HEK293 (cell line): ENCODE results near the gene KLHL13.

ENCODE experiments used
- CTCF ChIA-PET: fragments of 350-600 bp; formaldehyde crosslinking; extraction: SDS; loops from one replicate; lab custom pipeline; 2021; ENCODE audit warnings: antibody characterized with exemption; lab: Yijun Ruan, JAX
- POLR2A ChIA-PET: fragments of 300-600 bp; formaldehyde crosslinking; extraction: SDS; loops from one replicate; lab custom pipeline; 2020; ENCODE audit warnings: antibody characterized with exemption, inconsistent platforms; lab: Yijun Ruan, JAX
- H3K27ac ChIP-seq: fragments of 200-500 bp; sonication (Bioruptor generic); 2 replicates; pipeline ENCODE4 v1.5.1; 2014; ENCODE audit warnings: low read depth, low read length, control low read depth, inconsistent platforms; ENCODE audit errors: extremely low read depth
- H3K36me3 ChIP-seq, 2 experiments: fragments of 200-500 bp in 1 of 2; sonication (Bioruptor generic) in 1 of 2; 1 replicate in 1 of 2; 2 replicates in 1 of 2; pipeline ENCODE4 v1.5.1; 2014 to 2017; ENCODE audit warnings: inconsistent platforms in 2 of 2, low read length in 2 of 2; ENCODE audit not compliant: control insufficient read depth in 2 of 2, insufficient read depth in 1 of 2
- H3K4me1 ChIP-seq: fragments of 200-500 bp; sonication (Bioruptor generic); 2 replicates; pipeline ENCODE4 v1.5.1; 2014; ENCODE audit warnings: mild to moderate bottlenecking, low read length, inconsistent platforms; ENCODE audit not compliant: control insufficient read depth, insufficient read depth
- H3K4me3 ChIP-seq: 2 replicates; pipeline ENCODE4 v1.5.1; 2011; ENCODE audit warnings: low read depth, mild to moderate bottlenecking, control low read depth, low read length, moderate library complexity
- H3K9me3 ChIP-seq: fragments of 200-500 bp; sonication (Bioruptor generic); 2 replicates; pipeline ENCODE4 v1.5.1; 2014; ENCODE audit warnings: low read depth, low read length, inconsistent platforms; ENCODE audit not compliant: control insufficient read depth, insufficient read depth
- BCL11B ChIP-seq: fragments of 450-650 bp; formaldehyde crosslinking; IDR thresholded peaks from 2 replicates; pipeline ENCODE4 v1.5.1; 2016; ENCODE audit warnings: low read depth, missing biosample characterization, missing genetic modification characterization
- ELK4 ChIP-seq: IDR thresholded peaks from 2 replicates; pipeline ENCODE4 v1.6.1; 2011; ENCODE audit warnings: mild to moderate bottlenecking, low read depth, low read length, borderline replicate concordance
- MZF1 ChIP-seq: fragments of 450-650 bp; formaldehyde crosslinking; IDR thresholded peaks from 2 replicates; pipeline ENCODE4 v1.5.1; 2017; ENCODE audit warnings: missing biosample characterization, missing genetic modification characterization, borderline replicate concordance
- PRDM1 ChIP-seq: fragments of 450-650 bp; formaldehyde crosslinking; IDR thresholded peaks from 2 replicates; pipeline ENCODE4; 2016; ENCODE audit warnings: missing biosample characterization, missing genetic modification characterization
- PRDM6 ChIP-seq: fragments of 450-650 bp; formaldehyde crosslinking; IDR thresholded peaks from 2 replicates; pipeline ENCODE4 v1.5.1; 2017; ENCODE audit warnings: missing biosample characterization, missing genetic modification characterization
- ZBTB7A ChIP-seq: fragments of 450-650 bp; formaldehyde crosslinking; IDR thresholded peaks from 2 replicates; pipeline ENCODE4 v1.5.1; 2016; ENCODE audit warnings: low read depth, missing biosample characterization, missing genetic modification characterization
- ZFP69B ChIP-seq: fragments of 450-650 bp; formaldehyde crosslinking; IDR thresholded peaks from 2 replicates; pipeline ENCODE4 v1.5.1; 2016; ENCODE audit warnings: missing biosample characterization, missing genetic modification characterization
- ZNF19 ChIP-seq: fragments of 450-650 bp; formaldehyde crosslinking; IDR thresholded peaks from 2 replicates; pipeline ENCODE4; 2016; ENCODE audit warnings: missing biosample characterization, missing genetic modification characterization, low read depth
- ZNF292 ChIP-seq: fragments of 450-650 bp; formaldehyde crosslinking; IDR thresholded peaks from 2 replicates; pipeline ENCODE4 v1.5.1; 2016; ENCODE audit warnings: low read depth, missing biosample characterization, missing genetic modification characterization, borderline replicate concordance
- ZNF335 ChIP-seq: fragments of 450-650 bp; formaldehyde crosslinking; conservative IDR thresholded peaks from 2 replicates; pipeline ENCODE4 v1.5.1; 2016; ENCODE audit warnings: missing biosample characterization, missing genetic modification characterization
- ZNF341 ChIP-seq: fragments of 450-650 bp; formaldehyde crosslinking; IDR thresholded peaks from 2 replicates; pipeline ENCODE4; 2016; ENCODE audit warnings: low read depth, missing biosample characterization, missing genetic modification characterization
- ZNF37A ChIP-seq: fragments of 450-650 bp; IDR thresholded peaks from 2 replicates; pipeline ENCODE4 v1.5.1; 2018; ENCODE audit warnings: missing biosample characterization, missing genetic modification characterization
- ZNF426 ChIP-seq: fragments of 450-650 bp; formaldehyde crosslinking; IDR thresholded peaks from 2 replicates; pipeline ENCODE4 v1.5.1; 2017; ENCODE audit warnings: missing biosample characterization, missing genetic modification characterization, mild to moderate bottlenecking, inconsistent platforms, moderate library complexity
- ZNF473 ChIP-seq: fragments of 450-650 bp; formaldehyde crosslinking; IDR thresholded peaks from 2 replicates; pipeline ENCODE4 v1.5.1; 2017; ENCODE audit warnings: missing biosample characterization, missing genetic modification characterization
- ZNF558 ChIP-seq: fragments of 450-650 bp; formaldehyde crosslinking; IDR thresholded peaks from 2 replicates; pipeline ENCODE4 v1.5.1; 2016; ENCODE audit warnings: missing biosample characterization, missing genetic modification characterization
- ZNF600 ChIP-seq: fragments of 450-650 bp; formaldehyde crosslinking; IDR thresholded peaks from 2 replicates; pipeline ENCODE4 v1.5.1; 2016; ENCODE audit warnings: missing biosample characterization, missing genetic modification characterization
- ZNF654 ChIP-seq: fragments of 450-650 bp; formaldehyde crosslinking; IDR thresholded peaks from 2 replicates; pipeline ENCODE4 v1.5.1; 2016; ENCODE audit warnings: low read depth, missing biosample characterization, missing genetic modification characterization
- ZNF660 ChIP-seq: fragments of 450-650 bp; IDR thresholded peaks from 2 replicates; pipeline ENCODE4 v1.5.1; 2018; ENCODE audit warnings: missing biosample characterization, mild to moderate bottlenecking, missing genetic modification characterization
- ZNF701 ChIP-seq: fragments of 450-650 bp; formaldehyde crosslinking; IDR thresholded peaks from 2 replicates; pipeline ENCODE4 v1.5.1; 2016; ENCODE audit warnings: missing biosample characterization, missing genetic modification characterization
- ZNF747 ChIP-seq: fragments of 450-650 bp; formaldehyde crosslinking; IDR thresholded peaks from 2 replicates; pipeline ENCODE4 v1.5.1; 2016; ENCODE audit warnings: missing biosample characterization, missing genetic modification characterization
- ZNF843 ChIP-seq: fragments of 450-650 bp; formaldehyde crosslinking; IDR thresholded peaks from 2 replicates; pipeline ENCODE4 v1.5.1; 2016; ENCODE audit warnings: missing biosample characterization, missing genetic modification characterization
- ZSCAN4 ChIP-seq: fragments of 450-650 bp; formaldehyde crosslinking; IDR thresholded peaks from 2 replicates; pipeline ENCODE4 v1.5.1; 2017; ENCODE audit warnings: missing biosample characterization, missing genetic modification characterization

Gene KLHL13

GRCh38 chrX:118100091-118100490 lies 16.5 kb downstream of the KLHL13 start:
- Histone ChIP-seq H3K27ac (no peak overlapping the region), H3K9me3 (no peaks in the 10 kb centered on the region), H3K36me3 (no peaks in the 10 kb centered on the region; a peak in 1 of 3 replicates), H3K4me1 (no peaks in the 10 kb centered on the region), H3K4me3 (no peak overlapping the region)
- POLR2A ChIA-PET: no interaction called here
- CTCF ChIA-PET: interaction anchor here (0.6 kb wide), 1 partner anchor 356 kb away, joined by 3 read pairs; no protein-coding TSS in a partner anchor
- TF ChIP-seq ZNF19 (tag by site-specific recombination) (no peak), ZNF292 (tag by site-specific recombination) (no peak), PRDM1 (tag by site-specific recombination) (no peak), ZNF558 (no peak), BCL11B (tag by site-specific recombination) (no peak), ZNF654 (tag by site-specific recombination) (no peak), ZNF341 (tag by site-specific recombination) (no peak), MZF1 (no peak), ZNF335 (tag by site-specific recombination) (no peak), ZFP69B (tag by site-specific recombination) (no peak), ZNF37A (tag by site-specific recombination) (no peak), ZNF660 (no peak), ZSCAN4 (no peak), ELK4 (no peak), ZNF747 (tag by site-specific recombination) (no peak)

GRCh38 chrX:118088084-118088483 lies 28.5 kb downstream of the KLHL13 start:
- CTCF ChIA-PET: no interaction called here

GRCh38 chrX:118074196-118074595 lies 42.4 kb downstream of the KLHL13 start:
- POLR2A ChIA-PET: no interaction called here
- H3K36me3 ChIP-seq: no peaks in the 10 kb centered on the region

More at GRCh38 chrX:118088084-118088483, 28.5 kb downstream of the KLHL13 start:
- H3K4me3 ChIP-seq: no peak overlapping the region
- H3K4me1 ChIP-seq: no peaks in the 10 kb centered on the region
- TF ChIP-seq ZNF473 (tag by site-specific recombination): no peak
- no peak for TF ChIP-seq ZBTB7A (tag by site-specific recombination)
- TF ChIP-seq ZNF843 (tag by site-specific recombination): no peak
- no peak for TF ChIP-seq ZNF426
- TF ChIP-seq ZNF701 (tag by site-specific recombination): no peak
- TF ChIP-seq, all 188 proteins: peak for 0
- H3K36me3 ChIP-seq: peaks cover 0 to 3% of the 10 kb centered on the region in 2 experiments; a peak in 1 of 3 replicates
- no peaks in the 10 kb centered on the region; the same call in 1 of the 2 replicates for H3K9me3 ChIP-seq
- no peak overlapping the region for H3K27ac ChIP-seq
- POLR2A ChIA-PET: no interaction called here

More at GRCh38 chrX:118074196-118074595, 42.4 kb downstream of the KLHL13 start:
- TF ChIP-seq ZNF600: no peak
- peak; percentile 71 for TF ChIP-seq PRDM6 (tag by site-specific recombination)
- CTCF ChIA-PET: interaction anchor here (0.8 kb wide), 1 partner anchor 9 kb away, joined by 3 read pairs; no protein-coding TSS in a partner anchor
- H3K27ac ChIP-seq: no peak overlapping the region
- H3K4me1 ChIP-seq: no peaks in the 10 kb centered on the region
- no peaks in the 10 kb centered on the region for H3K9me3 ChIP-seq
- no peak overlapping the region for H3K4me3 ChIP-seq
